ENCODE measurements around the gene CORO7. TPM values are rescaled to one million over a fixed set of nuclear protein-coding genes. Genes with fewer than 3 reads are reported as not detected.
"Not testable (repeated sequence)": the region's sequence is repeated elsewhere in the genome, so short reads cannot be mapped to it uniquely, and the experiment has no call there.

Gene CORO7
- total and polyA plus RNA-seq, 7 donors, result 3.4 to 7.9 (median 5.8) TPM

GRCh38 chr16:4347010-4347409 lies 69.4 kb downstream of the CORO7 start:
- H3K27ac ChIP-seq, result peak overlapping the region; percentile 53
- no peak for TF ChIP-seq CTCF (IDR thresholded peaks at IDR 0.05)
- H3K4me3 ChIP-seq, result no peak overlapping the region
- ATAC-seq (peak in 1 of 4 donors; percentile 3), DNase-seq (no peak)
- 74 to 86% (median 74%) methylated on average over 8 of the region's 8 CpGs for WGBS, 3 donors
- peaks cover 0 to 3% of the 10 kb centered on the region in 2 donors for H3K36me3 ChIP-seq (ENCODE audit: insufficient read depth in 1 of 2, low read depth in 1 of 2)
- peaks cover 47% of the 10 kb centered on the region for H3K4me1 ChIP-seq
- intact Hi-C loops (cut with DNase I), result no loop called here
- H3K9me3 ChIP-seq, result no peaks in the 10 kb centered on the region
- no peaks in the 10 kb centered on the region for H3K27me3 ChIP-seq (ENCODE audit: insufficient read depth in 3 of 3, low read length in 2 of 3)

DNA sequence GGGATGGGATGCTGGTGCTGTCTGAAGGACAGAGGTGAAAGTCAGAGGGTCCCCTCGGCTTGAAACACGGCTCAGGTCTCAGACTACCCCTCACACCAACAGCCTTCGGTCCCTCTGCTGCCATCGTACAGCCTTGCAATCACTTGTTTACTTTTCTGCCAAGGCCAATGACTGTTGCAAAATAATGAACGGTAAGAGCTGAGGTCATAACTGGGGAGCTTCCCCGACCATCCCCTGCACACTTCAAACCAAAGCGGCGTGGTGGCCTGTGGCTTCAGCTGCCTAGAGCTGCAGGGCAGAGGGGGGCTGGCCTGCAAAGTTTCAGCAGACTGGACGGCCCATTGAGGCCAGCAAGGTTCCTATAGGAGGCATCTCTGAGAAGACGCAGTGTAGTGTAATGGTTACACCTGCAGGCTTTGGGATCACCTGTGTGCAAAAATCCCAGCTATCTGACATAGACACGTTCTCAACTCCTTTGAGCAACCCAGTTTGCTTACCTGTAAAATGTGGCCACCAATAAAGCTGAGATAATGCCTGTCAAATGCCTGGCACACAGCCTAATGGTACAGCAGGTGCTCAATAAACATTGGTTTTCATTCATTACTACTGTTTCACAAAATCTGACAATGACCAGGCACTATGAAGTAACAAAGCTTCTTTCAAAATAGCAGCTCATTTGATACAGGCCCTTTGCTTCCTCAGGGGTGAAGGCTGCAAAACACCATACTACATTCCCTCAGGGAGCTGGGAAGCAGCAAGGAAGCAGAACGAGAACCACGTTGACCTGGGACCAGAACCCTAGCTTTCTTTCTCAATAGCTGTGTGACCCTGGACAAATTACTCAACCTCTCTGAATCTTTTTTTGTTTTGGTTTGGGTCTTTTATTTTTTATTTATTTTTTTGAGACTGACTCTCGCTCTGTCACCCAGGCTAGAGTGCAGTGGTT lies 70.3 kb downstream of the CORO7 start:
- peak overlapping the region; percentile 48 for H3K27ac ChIP-seq
- H3K9me3 ChIP-seq, result no peaks in the 10 kb centered on the region
- H3K36me3 ChIP-seq (ENCODE audit: insufficient read depth in 1 of 2, low read depth in 1 of 2), result peaks cover 0 to 5% of the 10 kb centered on the region in 2 donors
- DNase-seq, result no peak
- TF ChIP-seq CTCF (IDR thresholded peaks at IDR 0.05), result no peak
- H3K4me3 ChIP-seq, result no peak overlapping the region
- WGBS, 3 donors, result 69 to 81% (median 70%) methylated on average over 14 of the region's 14 CpGs
- ATAC-seq, result peak; percentile 11 to 21 (median 18)
- H3K4me1 ChIP-seq, result peaks cover 47% of the 10 kb centered on the region
- intact Hi-C loops (cut with DNase I), result no loop called here
- H3K27me3 ChIP-seq (ENCODE audit: insufficient read depth in 3 of 3, low read length in 2 of 3), result no peaks in the 10 kb centered on the region

DNA sequence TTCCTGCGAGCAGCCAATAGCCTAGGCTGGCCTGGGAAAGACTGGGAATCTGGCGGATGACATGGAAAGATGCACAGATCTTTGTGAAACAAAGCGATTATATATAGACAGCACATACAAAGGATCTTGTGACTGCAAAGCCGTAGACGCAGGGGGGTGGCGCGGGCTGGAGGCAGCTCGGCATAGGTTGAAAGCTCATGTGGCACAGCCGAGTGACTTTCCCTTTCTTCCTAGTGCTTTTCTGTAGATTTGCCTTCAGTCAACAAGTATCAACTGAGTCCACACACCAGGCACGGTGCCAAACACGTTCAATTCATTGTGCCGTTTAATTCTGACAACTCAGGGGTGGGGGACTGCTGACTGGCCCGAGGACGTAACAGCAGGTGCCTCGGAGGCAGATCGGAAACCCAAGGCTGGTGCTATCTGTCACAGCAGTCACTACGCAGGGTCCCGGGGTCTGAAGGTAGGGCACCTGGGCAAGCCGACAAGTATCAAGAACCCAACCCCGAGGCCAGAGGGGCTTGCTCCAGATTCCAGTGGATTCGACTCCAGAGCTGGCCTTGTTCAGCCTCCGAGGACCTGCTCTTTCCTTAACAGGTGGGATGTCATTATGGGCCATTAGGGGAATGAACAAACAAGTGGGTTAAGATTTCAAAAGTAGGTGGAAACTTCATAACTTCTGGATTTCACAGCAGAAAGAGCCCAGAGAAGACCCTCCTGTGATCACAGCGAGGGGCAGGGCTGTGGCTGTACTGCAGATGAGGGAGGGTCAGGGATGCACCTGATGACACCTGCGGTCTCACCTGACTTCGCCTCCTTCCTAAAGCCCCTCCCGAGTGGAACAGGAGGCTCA lies 71.2 kb downstream of the CORO7 start:
- ATAC-seq, result peak in 1 of 4 donors; percentile 14
- 74 to 85% (median 79%) methylated on average over 26 of the region's 26 CpGs for WGBS, 3 donors
- Histone ChIP-seq H3K9me3 (no peaks in the 10 kb centered on the region), H3K36me3 (ENCODE audit: insufficient read depth in 1 of 2, low read depth in 1 of 2) (peaks cover 2 to 13% of the 10 kb centered on the region in 2 donors), H3K4me1 (peaks cover 44% of the 10 kb centered on the region), H3K27me3 (ENCODE audit: insufficient read depth in 3 of 3, low read length in 2 of 3) (no peaks in the 10 kb centered on the region), H3K27ac (peak overlapping the region; percentile 48), H3K4me3 (no peak overlapping the region)
- intact Hi-C loops (cut with DNase I), result no loop called here
- TF ChIP-seq CTCF (IDR thresholded peaks at IDR 0.05), result no peak
- DNase-seq, result no peak

GRCh38 chr16:4344300-4344982 lies 72.0 kb downstream of the CORO7 start:
- H3K9me3 ChIP-seq; ATAC-seq; H3K27me3 ChIP-seq (ENCODE audit: insufficient read depth in 3 of 3, low read length in 2 of 3); intact Hi-C loops (cut with DNase I); H3K4me3 ChIP-seq; DNase-seq: not testable (repeated sequence)
- Histone ChIP-seq H3K27ac (peak overlapping the region; percentile 48), H3K36me3 (ENCODE audit: insufficient read depth in 1 of 2, low read depth in 1 of 2) (peaks cover 5 to 13% of the 10 kb centered on the region in 2 donors), H3K4me1 (peaks cover 37% of the 10 kb centered on the region)
- WGBS, 3 donors, result 49 to 56% (median 50%) methylated on average over 8 to 9 of the region's 10 CpGs

Measured in psoas muscle (tissue), 8 donors.